HEK293 (cell line): Measurements from ENCODE around the gene PHEX.

Experiments
- ATF2 ChIP-seq: fragments of 450-650 bp; formaldehyde crosslinking; IDR thresholded peaks from 2 replicates; pipeline ENCODE4 v1.5.1; 2016; ENCODE audit warnings: missing biosample characterization, missing genetic modification characterization, low read depth
- CTCF ChIP-seq: fragments of 450-650 bp; formaldehyde crosslinking; IDR thresholded peaks from 2 replicates; pipeline ENCODE4 v1.5.1; 2016; ENCODE audit warnings: missing biosample characterization, missing genetic modification characterization
- KLF9 ChIP-seq: fragments of 450-650 bp; formaldehyde crosslinking; IDR thresholded peaks from 2 replicates; pipeline ENCODE4 v1.5.1; 2016; ENCODE audit warnings: missing biosample characterization, missing genetic modification characterization, low read depth
- ZFP41 ChIP-seq: fragments of 450-650 bp; formaldehyde crosslinking; IDR thresholded peaks from 2 replicates; pipeline ENCODE4 v1.5.1; 2016; ENCODE audit warnings: missing biosample characterization, missing genetic modification characterization, borderline replicate concordance
- ZNF138 ChIP-seq: fragments of 450-650 bp; formaldehyde crosslinking; IDR thresholded peaks from 2 replicates; pipeline ENCODE4 v1.5.1; 2016; ENCODE audit warnings: missing biosample characterization, missing genetic modification characterization, borderline replicate concordance
- ZNF292 ChIP-seq: fragments of 450-650 bp; formaldehyde crosslinking; IDR thresholded peaks from 2 replicates; pipeline ENCODE4 v1.5.1; 2016; ENCODE audit warnings: low read depth, missing biosample characterization, missing genetic modification characterization, borderline replicate concordance
- ZNF558 ChIP-seq: fragments of 450-650 bp; formaldehyde crosslinking; IDR thresholded peaks from 2 replicates; pipeline ENCODE4 v1.5.1; 2016; ENCODE audit warnings: missing biosample characterization, missing genetic modification characterization
- ZNF571 ChIP-seq: fragments of 450-650 bp; formaldehyde crosslinking; IDR thresholded peaks from 2 replicates; pipeline ENCODE4 v1.5.0; 2017; ENCODE audit warnings: missing biosample characterization, missing genetic modification characterization
- ZNF660 ChIP-seq: fragments of 450-650 bp; IDR thresholded peaks from 2 replicates; pipeline ENCODE4 v1.5.1; 2018; ENCODE audit warnings: missing biosample characterization, mild to moderate bottlenecking, missing genetic modification characterization

GRCh38 chrX:22004866-22005265 lies 27.3 kb upstream of the PHEX start:
- TF ChIP-seq CTCF (tag by site-specific recombination) = no peak
- TF ChIP-seq ATF2 = no peak
- TF ChIP-seq ZNF558 (tag by site-specific recombination) = no peak
- no peak for TF ChIP-seq ZNF292 (tag by site-specific recombination)
- no peak for TF ChIP-seq KLF9
- TF ChIP-seq ZNF138 = no peak
- TF ChIP-seq ZNF571 (tag by site-specific recombination) = no peak
- no peak for TF ChIP-seq ZFP41 (tag by site-specific recombination)
- no peak for TF ChIP-seq ZNF660 (tag by site-specific recombination)
